Activated naive CD4-positive, alpha-beta T cell treated with anti-CD3 and anti-CD28 coated beads for 36 hours (primary cell): ENCODE results near the gene DIPK1B. TPM values are rescaled to one million over a fixed set of nuclear protein-coding genes. Genes with fewer than 3 reads are reported as not detected.
"Not testable (repeated sequence)": the region's sequence is repeated elsewhere in the genome, so short reads cannot be mapped to it uniquely, and the experiment has no call there.

ENCODE experiments used
- CTCF ChIA-PET: fragments of 350-600 bp; sonication (Branson Sonifier 250); formaldehyde crosslinking; loops from one replicate; lab custom pipeline; 2021; ENCODE audit warnings: antibody characterized with exemption; lab: Charles Lee
- DNase-seq: peaks from one replicate; pipeline ENCODE4 v3.0.0-alpha.2; 2020
- H3K27ac Mint-ChIP-seq: one replicate; pipeline ENCODE4 v1.8.0; 2021; ENCODE audit warnings: mild to moderate bottlenecking, mixed read lengths
- H3K27me3 Mint-ChIP-seq: one replicate; pipeline ENCODE4 v1.8.0; 2021; ENCODE audit warnings: low read depth, mixed read lengths
- H3K36me3 Mint-ChIP-seq: one replicate; pipeline ENCODE4 v1.8.0; 2021; ENCODE audit warnings: low read depth, mixed read lengths
- H3K4me1 Mint-ChIP-seq: one replicate; pipeline ENCODE4 v1.8.0; 2021; ENCODE audit warnings: low read depth, mixed read lengths
- H3K4me3 Mint-ChIP-seq: one replicate; pipeline ENCODE4 v1.8.0; 2021; ENCODE audit warnings: mild to moderate bottlenecking, moderate library complexity, mixed read lengths
- H3K9me3 Mint-ChIP-seq: one replicate; pipeline ENCODE4 v1.8.0; 2021; ENCODE audit warnings: mixed read lengths
- intact Hi-C: fragments of 100-400 bp; cut with micrococcal nuclease; formaldehyde crosslinking; loops from one replicate; pipeline ENCODE4 v1.15.1; 2023
- total RNA-seq, 2 experiments: library from RNA; stranded (reverse); gene quantifications; one replicate each; pipeline ENCODE4 v1.2.3, GENCODE V29; 2021

The DIPK1B gene
- total RNA-seq, 2 experiments from 2014 or later = 0.10 TPM; not detected in 1

DNA sequence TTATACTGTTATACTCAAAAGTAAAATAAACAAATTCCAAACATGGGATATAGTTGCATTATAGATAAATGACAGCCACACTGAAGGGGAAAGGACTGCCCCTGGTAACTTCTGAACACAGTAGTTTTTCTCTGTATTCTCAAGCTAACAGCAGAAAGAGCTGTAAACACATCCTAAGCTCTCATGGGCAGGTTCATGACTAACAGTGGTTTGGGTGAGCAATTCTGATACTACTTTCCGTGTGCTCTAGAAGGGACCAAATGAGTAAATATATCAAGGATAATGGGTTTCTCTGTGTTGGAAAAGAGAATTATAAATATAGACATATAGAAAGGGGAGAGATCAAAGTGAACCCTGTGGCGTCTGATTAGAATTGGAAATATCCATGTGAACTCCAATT, 38.2 kb downstream of the DIPK1B start:
- intact Hi-C loops = loop anchor here (1.0 kb wide), 1 partner anchor 16 kb away; no protein-coding TSS in a partner anchor
- no peak for DNase-seq
- peaks cover 8% of the 10 kb centered on the region for H3K36me3 Mint-ChIP-seq
- no peak overlapping the region for H3K27ac Mint-ChIP-seq
- CTCF ChIA-PET = interaction anchor here (0.9 to 1.8 kb wide), 2 partner anchors 9 to 21 kb away, joined by 3 to 8 read pairs; no protein-coding TSS in a partner anchor
- peaks cover 9% of the 10 kb centered on the region for H3K27me3 Mint-ChIP-seq
- H3K4me3 Mint-ChIP-seq = no peak overlapping the region
- peaks cover 10% of the 10 kb centered on the region for H3K4me1 Mint-ChIP-seq
- H3K9me3 Mint-ChIP-seq = peaks cover 21% of the 10 kb centered on the region

DNA sequence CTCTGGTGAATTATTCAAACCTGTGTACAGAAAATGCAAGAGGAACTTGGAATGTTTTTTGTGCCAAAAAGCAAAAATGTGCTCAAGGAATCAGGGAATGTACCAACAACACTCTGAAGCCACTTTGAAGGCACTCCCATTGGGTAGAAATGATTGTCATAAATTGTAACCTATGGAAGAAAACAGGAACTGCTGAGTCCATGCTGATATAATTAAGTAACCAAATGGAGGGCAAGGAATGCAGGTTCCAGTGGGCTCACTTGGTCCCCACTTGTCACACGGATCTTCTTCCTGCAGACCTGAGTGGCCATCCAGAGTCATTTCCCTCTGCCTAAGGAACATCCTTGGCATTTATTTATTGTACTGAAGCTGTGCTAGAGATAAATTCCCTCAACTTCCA, 38.9 kb downstream of the DIPK1B start:
- H3K4me1 Mint-ChIP-seq = peaks cover 10% of the 10 kb centered on the region
- intact Hi-C loops = no loop called here
- CTCF ChIA-PET = interaction anchor here (0.5 to 0.9 kb wide), 2 partner anchors 15 to 50 kb away, joined by 3 to 4 read pairs; no protein-coding TSS in a partner anchor
- no peak overlapping the region for H3K4me3 Mint-ChIP-seq
- DNase-seq = no peak
- no peak overlapping the region for H3K27ac Mint-ChIP-seq
- H3K27me3 Mint-ChIP-seq = peaks cover 14% of the 10 kb centered on the region
- peaks cover 28% of the 10 kb centered on the region for H3K9me3 Mint-ChIP-seq
- H3K36me3 Mint-ChIP-seq = peaks cover 8% of the 10 kb centered on the region

DNA sequence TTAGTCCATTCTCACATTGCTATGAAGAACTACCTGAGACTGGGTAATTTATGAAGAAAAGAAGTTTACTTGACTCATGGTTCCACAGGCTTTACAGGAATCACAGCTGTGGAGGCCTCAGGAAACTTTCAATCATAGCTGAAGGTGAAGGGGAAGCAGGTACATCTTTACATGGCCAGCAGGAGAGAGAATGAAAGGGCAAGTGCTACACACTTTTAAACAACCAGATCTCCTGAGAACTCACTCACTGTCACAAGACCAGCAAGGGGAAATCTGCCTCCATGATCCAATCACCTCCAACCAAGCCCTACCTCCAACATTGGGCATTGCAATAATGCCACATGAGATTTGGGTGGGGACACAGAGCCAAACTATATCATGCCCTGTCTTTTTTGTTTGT, 39.4 kb downstream of the DIPK1B start:
- DNase-seq = no peak
- Mint-ChIP-seq H3K4me1 (peaks cover 10% of the 10 kb centered on the region), H3K4me3 (no peak overlapping the region), H3K36me3 (peaks cover 8% of the 10 kb centered on the region), H3K27ac (no peak overlapping the region), H3K9me3 (peaks cover 30% of the 10 kb centered on the region), H3K27me3 (peaks cover 15% of the 10 kb centered on the region)
- intact Hi-C loops = no loop called here
- CTCF ChIA-PET = interaction anchor here (0.5 to 0.9 kb wide), 2 partner anchors 14 to 51 kb away, joined by 3 to 4 read pairs; no protein-coding TSS in a partner anchor

DNA sequence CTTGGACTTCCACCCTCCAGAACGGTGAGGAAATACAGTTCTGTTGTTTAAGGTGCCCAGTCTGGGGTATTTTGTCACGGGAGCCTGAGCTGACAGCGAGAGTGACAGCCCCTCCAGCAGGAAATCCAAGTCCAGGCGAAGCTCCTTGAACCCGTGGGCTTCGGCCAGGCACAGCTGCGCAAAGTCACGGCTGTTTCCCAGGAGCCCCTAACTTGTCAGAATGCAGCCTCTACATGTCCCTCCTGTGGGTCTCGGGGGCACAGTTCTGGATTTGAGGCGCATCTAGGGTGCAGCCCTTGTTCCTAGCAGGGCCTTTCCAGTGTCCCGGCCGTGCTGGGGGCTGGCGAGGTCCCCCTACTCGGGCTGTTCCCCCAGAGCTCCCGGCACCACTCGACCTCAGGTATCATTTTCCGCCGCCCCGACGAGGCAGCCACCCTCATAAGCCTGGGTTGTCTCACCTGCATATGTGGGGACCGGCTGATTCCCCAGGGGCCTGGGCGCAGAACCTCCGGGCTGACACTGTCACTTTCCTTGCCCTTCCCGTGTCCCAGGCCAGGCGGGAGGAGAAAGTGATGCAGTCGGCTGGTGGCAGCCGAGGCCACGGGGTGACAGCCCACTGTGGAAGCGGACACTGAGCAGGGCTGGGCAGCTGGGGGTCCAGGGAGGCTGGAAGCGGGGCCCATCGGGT, 41.1 kb downstream of the DIPK1B start:
- H3K9me3 Mint-ChIP-seq = peaks cover 30% of the 10 kb centered on the region
- CTCF ChIA-PET = no interaction called here
- DNase-seq = no peak
- intact Hi-C loops = no loop called here
- no peak overlapping the region for H3K4me3 Mint-ChIP-seq
- H3K27ac Mint-ChIP-seq = no peak overlapping the region
- peaks cover 8% of the 10 kb centered on the region for H3K36me3 Mint-ChIP-seq
- peaks cover 10% of the 10 kb centered on the region for H3K4me1 Mint-ChIP-seq
- H3K27me3 Mint-ChIP-seq = peaks cover 15% of the 10 kb centered on the region

DNA sequence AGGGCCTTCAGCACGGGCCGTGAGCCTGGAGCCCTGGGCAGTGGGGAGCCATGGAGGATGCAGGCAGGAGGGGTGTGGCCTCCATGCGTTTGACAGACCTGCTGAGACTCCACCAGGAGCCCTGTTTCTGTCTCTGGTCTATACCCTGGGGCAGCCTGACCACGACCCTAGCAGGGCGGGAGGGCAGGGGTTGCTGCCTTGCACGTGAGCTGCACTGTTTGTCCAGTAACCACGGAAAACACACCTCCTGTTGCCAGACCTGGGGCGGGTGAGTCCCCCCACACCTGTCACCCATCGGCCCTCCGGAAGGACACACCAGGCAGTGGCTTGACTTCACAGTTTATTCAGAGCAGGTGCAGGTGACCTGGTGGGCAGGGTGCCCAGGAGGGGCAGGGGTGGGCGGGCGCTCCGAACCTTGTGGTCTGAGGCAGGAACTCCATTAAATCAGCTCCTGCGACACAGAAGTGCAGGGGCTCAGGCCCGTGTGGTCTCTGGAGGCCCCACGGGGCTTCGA, 41.7 kb downstream of the DIPK1B start:
- CTCF ChIA-PET = interaction anchor here (1.8 kb wide), 1 partner anchor 12 kb away, joined by 4 read pairs; no protein-coding TSS in a partner anchor
- no peak overlapping the region for H3K27ac Mint-ChIP-seq
- no peak overlapping the region for H3K4me3 Mint-ChIP-seq
- peaks cover 8% of the 10 kb centered on the region for H3K36me3 Mint-ChIP-seq
- intact Hi-C loops = no loop called here
- no peak for DNase-seq
- H3K27me3 Mint-ChIP-seq = peaks cover 15% of the 10 kb centered on the region
- H3K4me1 Mint-ChIP-seq = peaks cover 10% of the 10 kb centered on the region
- peaks cover 30% of the 10 kb centered on the region for H3K9me3 Mint-ChIP-seq

DNA sequence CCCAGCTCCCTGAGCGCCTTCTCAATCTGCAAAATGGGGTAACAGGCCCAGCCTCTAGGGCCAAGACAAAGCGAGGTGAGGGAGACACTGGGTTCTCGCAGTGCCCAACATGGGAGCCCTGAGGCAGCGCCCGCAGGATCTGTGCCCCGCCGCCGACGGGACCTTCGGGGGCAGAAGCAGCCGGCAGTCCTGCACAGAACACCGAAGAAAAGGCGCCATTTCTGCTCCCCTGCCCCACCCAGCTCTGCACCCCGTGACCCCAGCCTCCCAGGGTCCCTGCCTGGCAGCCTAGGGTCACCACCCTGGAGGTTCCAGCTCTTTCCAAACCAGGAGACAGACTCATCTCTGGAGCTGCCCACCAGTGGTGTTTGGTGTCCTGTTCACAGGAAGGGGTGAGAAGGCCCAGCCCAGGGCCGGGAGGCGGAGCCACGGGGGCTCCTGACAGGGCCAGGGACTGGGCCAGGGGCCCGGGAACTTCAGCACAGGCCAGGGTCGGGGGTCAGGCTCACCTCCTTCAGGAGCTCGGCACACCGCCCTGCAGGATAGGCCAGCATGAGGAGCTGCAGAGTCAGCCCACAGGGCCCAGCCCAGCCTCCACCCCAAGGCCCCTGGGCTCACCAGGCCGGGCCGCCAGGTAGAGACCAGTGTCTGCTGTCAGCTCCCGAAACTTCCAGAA, 42.4 kb downstream of the DIPK1B start:
- intact Hi-C loops = no loop called here
- Mint-ChIP-seq H3K4me3 (no peak overlapping the region), H3K36me3 (peaks cover 8% of the 10 kb centered on the region), H3K4me1 (peaks cover 10% of the 10 kb centered on the region), H3K9me3 (peaks cover 30% of the 10 kb centered on the region), H3K27ac (no peak overlapping the region), H3K27me3 (peaks cover 15% of the 10 kb centered on the region)
- no peak for DNase-seq
- CTCF ChIA-PET = interaction anchor here (1.8 kb wide), 1 partner anchor 11 kb away, joined by 4 read pairs; no protein-coding TSS in a partner anchor

DNA sequence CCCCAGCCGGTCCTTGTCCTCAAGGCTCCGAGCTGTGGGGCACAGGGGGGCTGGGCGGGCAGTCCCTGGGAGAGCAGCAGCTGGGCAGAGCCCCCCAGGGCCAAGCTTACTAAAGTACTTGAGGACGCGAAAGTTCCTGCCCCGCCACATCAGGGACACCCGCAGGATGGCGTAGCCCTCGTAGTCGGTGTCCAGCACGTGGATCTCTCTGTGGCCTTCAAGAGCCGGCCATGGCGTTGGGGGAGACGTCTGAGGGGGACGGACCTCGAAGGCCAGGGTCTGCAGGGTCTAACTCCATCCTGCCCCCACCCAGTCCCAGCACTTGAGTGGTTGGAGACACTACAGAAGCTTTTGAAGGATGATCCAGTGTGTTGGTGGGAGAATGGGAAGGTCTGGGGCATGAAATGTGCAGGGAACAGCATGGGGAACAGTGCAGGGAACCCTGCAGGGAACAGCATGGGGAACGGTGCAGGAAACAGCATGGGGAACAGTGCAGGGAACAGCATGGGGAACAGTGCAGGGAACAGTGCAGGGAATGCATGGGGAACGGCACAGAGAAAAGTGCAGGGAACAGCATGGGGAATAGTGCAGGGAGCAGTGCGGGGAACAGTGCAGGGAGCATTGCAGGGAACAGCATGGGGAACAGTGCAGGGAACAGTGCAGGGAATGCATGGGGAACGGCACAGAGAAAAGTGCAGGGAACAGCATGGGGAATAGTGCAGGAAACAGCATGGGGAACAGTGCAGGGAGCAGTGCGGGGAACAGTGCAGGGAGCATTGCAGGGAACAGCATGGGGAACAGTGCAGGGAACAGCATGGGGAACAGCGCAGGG, 43.1 kb downstream of the DIPK1B start:
- DNase-seq, H3K36me3 Mint-ChIP-seq, H3K4me3 Mint-ChIP-seq, H3K4me1 Mint-ChIP-seq, H3K27ac Mint-ChIP-seq, intact Hi-C loops: not testable (repeated sequence)
- peaks cover 17% of the 10 kb centered on the region for H3K27me3 Mint-ChIP-seq
- H3K9me3 Mint-ChIP-seq = peaks cover 30% of the 10 kb centered on the region
- CTCF ChIA-PET = interaction anchor here (1.8 kb wide), 1 partner anchor 11 kb away, joined by 4 read pairs; no protein-coding TSS in a partner anchor

DNA sequence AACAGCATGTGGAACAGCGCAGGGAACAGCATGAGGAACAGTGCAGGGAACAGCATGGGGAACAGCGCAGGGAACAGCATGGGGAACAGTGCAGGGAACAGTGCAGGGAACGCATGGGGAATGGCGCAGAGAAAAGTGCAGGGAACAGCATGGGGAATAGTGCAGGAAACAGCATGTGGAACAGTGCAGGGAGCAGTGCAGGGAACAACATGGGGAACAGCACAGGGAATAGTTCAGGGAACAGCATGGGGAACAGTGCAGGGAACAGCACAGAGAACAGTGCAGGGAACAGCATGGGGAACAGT, 43.7 kb downstream of the DIPK1B start:
- no peak for DNase-seq
- peaks cover 20% of the 10 kb centered on the region for H3K27me3 Mint-ChIP-seq
- H3K27ac Mint-ChIP-seq = no peak overlapping the region
- intact Hi-C loops = no loop called here
- H3K4me1 Mint-ChIP-seq = peaks cover under 1% of the 10 kb centered on the region
- no peak overlapping the region for H3K4me3 Mint-ChIP-seq
- CTCF ChIA-PET = no interaction called here
- H3K9me3 Mint-ChIP-seq = peaks cover 28% of the 10 kb centered on the region
- peaks cover 8% of the 10 kb centered on the region for H3K36me3 Mint-ChIP-seq

DNA sequence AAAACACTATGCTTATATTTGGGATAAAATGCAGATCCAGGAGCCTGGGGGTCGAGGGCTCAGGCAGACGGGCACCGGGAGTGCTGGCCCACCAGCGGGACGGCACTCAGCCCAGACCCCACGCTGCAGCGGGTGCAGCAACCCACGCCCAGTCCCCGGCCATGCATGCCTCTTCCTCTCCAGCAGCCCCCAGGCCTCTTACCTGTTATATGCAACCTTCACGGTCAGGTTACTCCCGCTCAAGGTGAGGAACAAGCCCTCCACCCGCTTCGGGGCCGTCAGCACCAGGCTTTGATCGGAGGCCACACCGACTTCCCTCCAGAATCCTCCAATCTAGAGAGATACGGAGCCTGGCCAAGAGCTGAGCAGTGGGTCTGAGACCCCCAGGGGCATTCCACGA, 44.5 kb downstream of the DIPK1B start:
- H3K27me3 Mint-ChIP-seq = peaks cover 22% of the 10 kb centered on the region
- no peak overlapping the region for H3K4me3 Mint-ChIP-seq
- H3K27ac Mint-ChIP-seq = no peak overlapping the region
- intact Hi-C loops = no loop called here
- DNase-seq = no peak
- no peaks in the 10 kb centered on the region for H3K4me1 Mint-ChIP-seq
- CTCF ChIA-PET = interaction anchor here (2.3 kb wide), 1 partner anchor 15 kb away, joined by 14 read pairs; the partner anchor contains the start of gene LCN10
- peaks cover 5% of the 10 kb centered on the region for H3K36me3 Mint-ChIP-seq
- peaks cover 22% of the 10 kb centered on the region for H3K9me3 Mint-ChIP-seq

DNA sequence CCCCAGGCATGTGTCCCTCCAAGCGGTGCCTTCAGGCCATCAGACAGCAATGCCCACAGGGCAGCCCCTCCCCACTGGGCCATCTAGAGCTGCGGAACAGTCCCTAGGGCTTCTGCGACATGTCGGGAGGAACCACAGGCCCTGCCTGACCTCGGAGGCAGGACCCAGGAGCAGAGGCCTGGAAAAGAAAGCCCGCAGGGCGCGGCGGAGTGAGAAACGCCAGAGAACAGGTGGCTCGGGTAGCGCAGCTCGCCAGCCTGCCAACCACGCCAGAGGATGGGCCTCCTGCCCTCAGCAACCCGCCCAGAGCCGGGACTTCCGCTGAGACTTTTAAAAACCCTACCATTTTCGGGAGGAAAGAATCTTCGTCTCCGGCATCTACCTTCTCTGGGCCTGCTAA, 45.0 kb downstream of the DIPK1B start:
- Mint-ChIP-seq H3K36me3 (peaks cover 4% of the 10 kb centered on the region), H3K4me3 (no peak overlapping the region)
- CTCF ChIA-PET = interaction anchor here (0.6 to 2.3 kb wide), 6 partner anchors 9 to 161 kb away, joined by 3 to 14 read pairs (median 4); partner anchors contain the start of gene LCN10

DNA sequence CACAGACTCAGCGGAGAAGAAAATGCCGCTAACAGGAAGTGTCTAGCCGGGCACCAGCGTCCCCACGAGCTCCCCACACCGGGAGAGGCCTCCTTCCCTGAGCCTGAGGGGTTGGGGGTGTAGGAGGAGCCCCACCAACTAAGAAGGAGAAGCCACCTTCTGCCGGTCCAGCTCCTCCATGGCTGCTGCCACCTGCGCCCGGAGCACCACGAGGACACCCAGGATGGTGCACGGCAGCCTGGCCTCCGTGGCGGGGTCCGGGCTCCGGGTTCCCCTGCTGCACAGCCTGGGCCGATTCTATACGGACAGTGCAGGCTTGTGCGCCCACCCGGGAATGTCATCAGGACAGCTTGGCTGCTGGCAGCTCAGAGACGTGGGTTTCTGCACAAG, 45.4 kb downstream of the DIPK1B start:
- no peak overlapping the region for H3K4me3 Mint-ChIP-seq
- H3K27me3 Mint-ChIP-seq = peaks cover 15% of the 10 kb centered on the region
- CTCF ChIA-PET = interaction anchor here (0.6 to 2.3 kb wide), 7 partner anchors 9 to 161 kb away, joined by 3 to 14 read pairs (median 4); partner anchors contain the start of gene LCN10
- H3K9me3 Mint-ChIP-seq = peaks cover 13% of the 10 kb centered on the region
- no peaks in the 10 kb centered on the region for H3K4me1 Mint-ChIP-seq
- no peaks in the 10 kb centered on the region for H3K36me3 Mint-ChIP-seq
- no peak for DNase-seq
- no peak overlapping the region for H3K27ac Mint-ChIP-seq
- intact Hi-C loops = no loop called here

More for the DNA sequence above, 45.0 kb downstream of the DIPK1B start:
- Mint-ChIP-seq H3K4me1 (no peaks in the 10 kb centered on the region), H3K27ac (no peak overlapping the region), H3K27me3 (peaks cover 17% of the 10 kb centered on the region), H3K9me3 (peaks cover 17% of the 10 kb centered on the region)
- intact Hi-C loops = no loop called here
- no peak for DNase-seq
